Tibial artery (tissue), 4 donors: ENCODE measurements around the gene PLCH2.

Experiments
- DNase-seq, 2 donors: peaks; one replicate each; pipeline ENCODE4 v3.0.0-alpha.2; 2019
- H3K27ac ChIP-seq, 2 donors: fragments of 200-600 bp; sonication (generic) in 1 of 2; 1 replicate in 1 of 2; 2 replicates in 1 of 2; pipeline ENCODE4 v1.5.1; 2018 to 2019; ENCODE audit warnings: mild to moderate bottlenecking in 1 of 2
- H3K27me3 ChIP-seq, 2 donors: fragments of 200-600 bp; sonication (generic) in 1 of 2; one replicate each; pipeline versions ENCODE4 v1.5.1 to v1.6.0; 2016 to 2019
- H3K36me3 ChIP-seq, 3 donors: fragments of 200-600 bp; sonication (generic) in 2 of 3; one replicate each; pipeline ENCODE4 v1.5.1; 2016 to 2019; ENCODE audit warnings: mild to moderate bottlenecking in 2 of 3
- H3K4me1 ChIP-seq, 4 donors: fragments of 200-600 bp; sonication (generic) in 2 of 4; 1 replicate in 3 of 4; 2 replicates in 1 of 4; pipeline ENCODE4 v1.5.1; 2016 to 2019
- H3K4me3 ChIP-seq, 2 donors: fragments of 200-600 bp; sonication (generic) in 1 of 2; 1 replicate in 1 of 2; 2 replicates in 1 of 2; pipeline ENCODE4 v1.5.1; 2018 to 2019; ENCODE audit warnings: mild to moderate bottlenecking in 2 of 2
- H3K9me3 ChIP-seq, 3 donors: fragments of 200-600 bp; sonication (generic) in 1 of 3; one replicate each; pipeline ENCODE4 v1.5.1; 2016 to 2019
- intact Hi-C: fragments of 100-400 bp; cut with DNase I; formaldehyde crosslinking; loops from one replicate; pipeline ENCODE4 v1.15.0; 2023; ENCODE audit warnings: low total_unique reads
- TF ChIP-seq, protein P1 (sequence below), 2 experiments: fragments of 200-600 bp in 1 of 2; fragments of 450-650 bp in 1 of 2; IDR thresholded peaks; one replicate each; pipeline ENCODE4 v1.5.1; 2017 to 2019; ENCODE audit warnings: antibody characterized with exemption in 2 of 2, mild to moderate bottlenecking in 1 of 2, moderate library complexity in 1 of 2

PLCH2 gene

GRCh38 chr1:2441746-2442145 is 34.3 kb upstream of the PLCH2 start:
- DNase-seq = no peak
- H3K9me3 ChIP-seq = no peaks in the 10 kb centered on the region
- no peak overlapping the region for H3K27ac ChIP-seq
- no peak overlapping the region for H3K4me3 ChIP-seq
- intact Hi-C loops = no loop called here
- H3K27me3 ChIP-seq = peaks cover 0 to 95% of the 10 kb centered on the region in 2 donors
- H3K4me1 ChIP-seq = peaks cover 0 to 6% (median 3%) of the 10 kb centered on the region in 4 donors
- TF ChIP-seq, protein P1, sequence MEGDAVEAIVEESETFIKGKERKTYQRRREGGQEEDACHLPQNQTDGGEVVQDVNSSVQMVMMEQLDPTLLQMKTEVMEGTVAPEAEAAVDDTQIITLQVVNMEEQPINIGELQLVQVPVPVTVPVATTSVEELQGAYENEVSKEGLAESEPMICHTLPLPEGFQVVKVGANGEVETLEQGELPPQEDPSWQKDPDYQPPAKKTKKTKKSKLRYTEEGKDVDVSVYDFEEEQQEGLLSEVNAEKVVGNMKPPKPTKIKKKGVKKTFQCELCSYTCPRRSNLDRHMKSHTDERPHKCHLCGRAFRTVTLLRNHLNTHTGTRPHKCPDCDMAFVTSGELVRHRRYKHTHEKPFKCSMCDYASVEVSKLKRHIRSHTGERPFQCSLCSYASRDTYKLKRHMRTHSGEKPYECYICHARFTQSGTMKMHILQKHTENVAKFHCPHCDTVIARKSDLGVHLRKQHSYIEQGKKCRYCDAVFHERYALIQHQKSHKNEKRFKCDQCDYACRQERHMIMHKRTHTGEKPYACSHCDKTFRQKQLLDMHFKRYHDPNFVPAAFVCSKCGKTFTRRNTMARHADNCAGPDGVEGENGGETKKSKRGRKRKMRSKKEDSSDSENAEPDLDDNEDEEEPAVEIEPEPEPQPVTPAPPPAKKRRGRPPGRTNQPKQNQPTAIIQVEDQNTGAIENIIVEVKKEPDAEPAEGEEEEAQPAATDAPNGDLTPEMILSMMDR (IDR thresholded peaks at IDR 0.05) = no peak
- no peaks in the 10 kb centered on the region for H3K36me3 ChIP-seq

- TF ChIP-seq, protein P1 (IDR thresholded peaks at IDR 0.05) = no peak
- H3K27ac ChIP-seq = no peak overlapping the region
- DNase-seq = no peak
- no peak overlapping the region for H3K4me3 ChIP-seq
- peaks cover 0 to 96% of the 10 kb centered on the region in 2 donors for H3K27me3 ChIP-seq
- intact Hi-C loops = no loop called here
- no peaks in the 10 kb centered on the region for H3K9me3 ChIP-seq
- peaks cover 0 to 6% (median 3%) of the 10 kb centered on the region in 4 donors for H3K4me1 ChIP-seq
- H3K36me3 ChIP-seq = no peaks in the 10 kb centered on the region
These were observed 33.4 kb upstream of the PLCH2 start for GRCh38 chr1:2442661-2443060.

DNA sequence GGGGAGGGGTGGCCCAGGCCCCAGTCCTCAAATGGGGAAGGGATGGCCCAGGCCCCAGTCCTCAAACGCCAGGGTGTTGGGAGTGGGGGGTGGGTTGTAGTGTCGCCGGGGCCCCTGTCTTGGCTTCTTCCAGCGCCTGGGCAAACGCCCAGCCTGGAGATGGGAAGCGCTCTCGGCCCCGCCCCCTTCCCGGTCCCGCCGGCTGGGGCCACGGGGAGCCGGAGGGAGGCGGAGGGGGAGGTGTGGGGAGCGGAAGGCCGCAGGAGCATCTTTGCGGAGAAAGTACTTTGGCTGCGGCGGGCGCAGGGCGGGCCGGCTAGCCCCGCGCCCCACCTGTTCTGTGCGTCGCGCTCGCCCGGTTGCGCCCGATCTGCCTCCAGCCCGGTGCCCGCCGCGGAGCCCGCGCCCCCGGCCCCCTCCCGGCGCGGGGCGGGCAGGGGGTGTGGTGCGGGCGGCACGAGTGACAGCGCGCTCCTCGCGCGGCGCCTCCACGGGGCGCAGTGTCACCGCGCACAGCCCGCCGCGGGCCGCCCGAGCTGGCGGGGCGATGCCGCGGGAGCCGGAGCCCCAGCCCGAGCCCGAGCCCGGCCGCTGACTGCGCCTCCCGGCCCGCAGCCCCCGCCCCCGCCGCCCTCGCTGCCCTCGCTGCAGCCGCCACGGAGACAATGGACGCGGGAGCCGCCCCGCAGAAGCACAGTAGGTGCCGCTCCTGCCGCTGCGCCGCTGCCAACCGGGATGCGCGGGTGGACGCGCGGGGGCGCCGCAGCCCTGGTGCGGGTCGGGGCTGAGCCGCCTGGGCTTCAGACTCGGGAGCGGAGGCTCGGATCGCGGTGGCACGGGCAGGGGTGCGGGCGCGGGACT is 32.6 kb upstream of the PLCH2 start:
- no peaks in the 10 kb centered on the region for H3K36me3 ChIP-seq
- intact Hi-C loops = no loop called here
- peaks cover 0 to 6% (median 3%) of the 10 kb centered on the region in 4 donors for H3K4me1 ChIP-seq
- H3K27ac ChIP-seq = no peak overlapping the region
- H3K4me3 ChIP-seq = no peak overlapping the region
- H3K27me3 ChIP-seq = peaks cover 0 to 96% of the 10 kb centered on the region in 2 donors
- TF ChIP-seq, protein P1 (IDR thresholded peaks at IDR 0.05) = no peak
- H3K9me3 ChIP-seq = no peaks in the 10 kb centered on the region
- no peak for DNase-seq

- DNase-seq = no peak
- H3K4me1 ChIP-seq = peaks cover 0 to 6% (median 3%) of the 10 kb centered on the region in 4 donors
- no peaks in the 10 kb centered on the region for H3K36me3 ChIP-seq
- no peak overlapping the region for H3K4me3 ChIP-seq
- H3K27me3 ChIP-seq = peaks cover 0 to 96% of the 10 kb centered on the region in 2 donors
- no peak overlapping the region for H3K27ac ChIP-seq
- TF ChIP-seq, protein P1 (IDR thresholded peaks at IDR 0.05) = no peak
- H3K9me3 ChIP-seq = no peaks in the 10 kb centered on the region
- intact Hi-C loops = no loop called here
These were observed 31.9 kb upstream of the PLCH2 start for GRCh38 chr1:2444138-2444591.

DNA sequence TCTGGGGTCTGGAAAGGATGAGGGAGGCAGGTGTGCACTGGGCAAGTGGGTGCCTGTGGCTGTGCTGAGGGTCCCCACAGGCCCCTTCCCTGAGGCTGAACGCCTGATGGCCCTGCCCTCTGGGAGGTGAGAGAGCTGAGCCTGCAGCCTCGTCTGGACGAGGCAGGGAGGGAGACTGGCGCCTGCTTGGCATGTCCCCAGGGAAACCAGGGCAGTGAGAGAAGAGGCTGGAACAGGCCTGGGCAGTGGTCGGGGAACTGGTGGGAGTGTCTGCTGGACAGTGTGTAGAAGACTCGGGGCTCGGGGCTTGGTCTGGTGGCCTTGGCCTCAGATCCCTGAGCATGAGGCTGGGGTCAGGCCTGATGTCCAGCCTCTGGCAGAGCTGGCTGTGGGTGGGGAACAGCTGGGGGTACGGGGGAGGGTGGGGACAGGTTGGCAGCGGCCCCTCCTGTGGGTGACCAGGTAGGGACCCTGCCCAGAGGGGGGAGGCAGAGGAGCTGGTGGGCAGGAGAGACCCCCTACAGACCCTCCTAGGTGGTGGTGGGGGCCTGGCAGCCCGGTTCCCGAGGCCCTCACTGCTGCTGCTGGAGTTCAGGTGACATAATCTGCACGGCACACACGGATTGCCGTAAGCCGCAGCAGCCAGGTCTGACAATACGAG is 30.8 kb upstream of the PLCH2 start:
- no peak for DNase-seq
- intact Hi-C loops = no loop called here
- peaks cover 0 to 97% of the 10 kb centered on the region in 2 donors for H3K27me3 ChIP-seq

More for the DNA sequence above, 30.8 kb upstream of the PLCH2 start:
- Histone ChIP-seq H3K4me3 (no peak overlapping the region), H3K36me3 (no peaks in the 10 kb centered on the region), H3K4me1 (peaks cover 0 to 6% (median 3%) of the 10 kb centered on the region in 4 donors), H3K27ac (no peak overlapping the region), H3K9me3 (no peaks in the 10 kb centered on the region)
- TF ChIP-seq, protein P1 (IDR thresholded peaks at IDR 0.05) = no peak
